Measurements from ENCODE around the gene STRIP1.
"Not testable (repeated sequence)": the region's sequence is repeated elsewhere in the genome, so short reads cannot be mapped to it uniquely, and the experiment has no call there.

STRIP1 gene

DNA sequence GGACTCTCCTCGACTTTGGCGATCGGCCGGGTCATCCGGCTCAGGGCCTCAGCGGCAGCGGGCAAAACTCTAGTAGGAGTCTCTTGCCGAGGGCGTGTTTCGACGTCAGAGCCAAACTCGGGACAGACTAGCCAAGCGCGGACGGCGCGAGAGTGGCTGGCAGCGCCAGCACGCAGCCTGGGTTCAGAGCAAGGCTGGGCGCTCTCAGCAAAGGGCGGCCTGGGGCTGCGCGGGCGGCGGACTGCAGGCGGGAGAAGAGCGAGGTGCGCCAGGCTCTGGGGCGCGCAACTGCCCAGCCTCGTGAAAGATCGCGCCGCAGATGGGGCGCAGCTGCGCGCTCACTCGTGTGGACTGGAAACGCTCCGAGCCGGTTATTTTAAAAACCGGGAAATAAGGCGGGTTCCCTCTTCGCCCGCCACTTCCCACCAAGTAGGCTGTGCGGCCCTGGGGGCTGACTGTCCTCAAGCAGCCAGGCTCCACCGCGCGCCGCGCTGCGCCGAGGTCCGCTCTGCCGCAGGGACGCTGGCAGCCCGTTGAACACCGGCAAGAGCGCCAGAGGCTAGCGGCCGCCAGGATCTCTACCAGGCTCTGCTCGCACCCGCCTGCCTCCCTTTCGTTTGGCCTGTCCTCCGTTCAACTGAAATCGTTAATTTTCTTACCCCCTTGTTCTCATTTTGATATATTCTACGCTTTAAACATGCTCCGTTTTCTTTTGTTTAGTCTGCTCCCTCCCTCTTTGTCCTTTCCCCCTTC, 33.6 kb downstream of the STRIP1 start:
- H3K27me3 ChIP-seq (ENCODE audit: control insufficient read depth, insufficient read depth, low read length, poor library complexity, severe bottlenecking) = peaks cover 78% of the 10 kb centered on the region
- no peaks in the 10 kb centered on the region for H3K36me3 ChIP-seq (ENCODE audit: control insufficient read depth, insufficient read depth, low read length)
- 1 to 2% methylated on average over 68 of the region's 68 CpGs for WGBS, 2 experiments
- H3K9me3 ChIP-seq (ENCODE audit: control insufficient read depth, low read length) = no peaks in the 10 kb centered on the region
- H3K27ac ChIP-seq (ENCODE audit: insufficient read depth, low read depth, low read length, poor library complexity, severe bottlenecking) = no peak overlapping the region
- no peak overlapping the region for H3K4me3 ChIP-seq (ENCODE audit: insufficient read depth, low read depth, low read length)
- H3K4me1 ChIP-seq (ENCODE audit: control insufficient read depth, insufficient read depth, low read length) = peaks cover 16% of the 10 kb centered on the region

DNA sequence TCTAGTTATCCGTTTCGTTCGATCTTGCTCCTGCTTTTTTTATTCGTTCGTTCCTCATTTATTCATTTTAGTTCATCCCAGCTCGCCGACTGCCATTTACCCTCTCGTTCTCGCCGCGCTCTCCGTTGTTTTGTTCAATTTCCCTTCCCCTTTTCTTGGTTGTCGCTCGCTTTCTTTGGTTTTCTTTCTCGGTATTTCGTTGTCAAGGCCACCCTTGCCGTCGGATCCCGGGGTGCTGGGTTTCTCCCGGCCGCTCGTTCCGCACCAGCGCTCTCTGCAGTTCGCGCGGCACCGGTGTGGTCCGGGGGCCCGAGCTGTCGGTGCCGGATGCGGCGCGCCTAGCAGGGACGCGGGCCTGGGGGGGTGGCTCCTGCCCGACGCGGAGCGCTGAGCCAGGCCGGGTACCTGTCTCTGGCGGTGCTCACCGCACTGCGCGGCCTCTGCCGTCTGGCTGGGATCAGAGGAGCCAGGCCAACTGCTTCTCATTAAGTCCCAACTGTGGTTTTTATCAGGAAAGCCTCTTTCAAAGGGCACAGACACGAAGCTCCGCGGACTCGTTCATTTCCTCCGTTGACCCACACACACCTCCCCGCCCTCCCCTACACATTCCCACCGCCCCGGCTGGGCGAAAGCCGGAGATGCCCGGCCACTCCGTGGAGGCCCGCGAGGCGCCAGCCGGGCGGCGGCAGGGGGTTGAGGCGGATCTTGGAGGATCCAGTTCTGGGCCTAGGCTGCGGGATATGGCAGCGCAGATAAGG, 34.4 kb downstream of the STRIP1 start:
- H3K36me3 ChIP-seq (ENCODE audit: control insufficient read depth, insufficient read depth, low read length) = no peaks in the 10 kb centered on the region
- H3K4me3 ChIP-seq (ENCODE audit: insufficient read depth, low read depth, low read length) = no peak overlapping the region
- 2% methylated on average over 68 of the region's 68 CpGs for WGBS, 2 experiments
- no peaks in the 10 kb centered on the region for H3K9me3 ChIP-seq (ENCODE audit: control insufficient read depth, low read length)
- peaks cover 13% of the 10 kb centered on the region for H3K4me1 ChIP-seq (ENCODE audit: control insufficient read depth, insufficient read depth, low read length)
- H3K27ac ChIP-seq (ENCODE audit: insufficient read depth, low read depth, low read length, poor library complexity, severe bottlenecking) = no peak overlapping the region
- H3K27me3 ChIP-seq (ENCODE audit: control insufficient read depth, insufficient read depth, low read length, poor library complexity, severe bottlenecking) = peaks cover 86% of the 10 kb centered on the region

DNA sequence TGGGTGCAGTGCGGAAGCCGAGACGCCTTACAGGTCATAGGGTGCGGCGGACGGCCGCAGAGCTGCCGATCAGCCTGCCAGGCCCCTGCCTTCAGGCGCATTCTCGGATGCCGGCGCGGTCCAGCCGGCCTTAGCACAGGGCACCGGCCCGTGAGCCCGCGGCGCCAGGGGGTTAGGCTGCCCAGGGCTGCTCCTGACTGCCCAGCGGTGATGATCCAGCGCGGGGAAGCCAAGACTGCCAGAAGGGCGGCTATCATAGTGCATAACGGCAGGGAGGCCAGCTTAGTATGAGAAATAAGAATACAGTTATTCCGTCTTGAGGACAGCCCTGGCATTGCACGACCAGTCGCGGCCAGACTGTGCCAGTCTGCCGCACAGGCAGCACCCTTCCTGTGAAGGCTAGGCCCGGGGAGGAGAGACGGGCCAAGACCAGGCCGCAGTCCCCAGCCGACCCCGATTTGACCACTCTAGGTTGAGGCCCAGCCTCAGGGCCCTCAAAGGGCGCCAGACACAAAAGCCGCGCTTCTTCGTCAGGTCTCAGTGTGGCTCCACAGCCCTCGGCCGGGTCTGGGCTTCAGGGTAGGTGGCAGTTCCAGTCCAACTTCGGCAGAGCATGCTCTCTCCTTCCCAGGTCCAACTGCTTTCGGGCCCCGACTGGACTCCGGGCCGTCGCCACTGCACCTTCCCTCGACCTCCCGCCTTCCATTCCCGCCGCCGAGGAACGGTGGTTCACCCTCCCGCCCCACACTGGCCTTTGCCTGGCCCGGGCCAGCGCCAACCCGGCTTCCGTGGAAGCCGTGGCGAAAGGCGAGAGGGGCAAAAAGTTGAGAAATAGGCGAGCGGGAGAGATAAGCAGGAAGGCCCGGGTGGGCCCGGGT, 35.2 kb downstream of the STRIP1 start:
- H3K36me3 ChIP-seq (ENCODE audit: control insufficient read depth, insufficient read depth, low read length) = no peaks in the 10 kb centered on the region
- H3K27ac ChIP-seq (ENCODE audit: insufficient read depth, low read depth, low read length, poor library complexity, severe bottlenecking) = no peak overlapping the region
- H3K27me3 ChIP-seq (ENCODE audit: control insufficient read depth, insufficient read depth, low read length, poor library complexity, severe bottlenecking) = peaks cover 94% of the 10 kb centered on the region
- H3K4me3 ChIP-seq (ENCODE audit: insufficient read depth, low read depth, low read length) = peak overlapping the region; percentile 23
- peaks cover 13% of the 10 kb centered on the region for H3K4me1 ChIP-seq (ENCODE audit: control insufficient read depth, insufficient read depth, low read length)
- no peaks in the 10 kb centered on the region for H3K9me3 ChIP-seq (ENCODE audit: control insufficient read depth, low read length)
- 3% methylated on average over 64 of the region's 64 CpGs for WGBS, 2 experiments

DNA sequence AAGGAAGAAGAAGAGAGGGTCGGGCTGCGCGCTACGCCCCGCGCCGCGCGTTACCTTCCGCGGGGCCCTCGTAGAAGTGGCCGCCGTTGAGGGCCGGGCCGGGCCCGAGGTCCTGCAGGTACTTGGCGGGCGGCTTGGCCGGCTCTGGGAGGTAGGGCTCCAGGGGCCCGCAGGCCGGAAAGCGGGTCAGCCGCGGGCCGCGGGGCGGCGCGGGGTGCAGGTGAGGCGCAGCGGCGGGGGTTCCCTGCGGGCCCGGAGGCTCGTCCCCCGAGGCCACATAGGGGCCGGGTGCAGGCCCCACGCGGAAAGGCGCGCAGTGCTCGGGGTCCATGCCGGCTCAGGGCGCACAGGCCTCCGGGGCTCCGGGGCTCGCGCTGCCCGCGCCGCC, 35.9 kb downstream of the STRIP1 start:
- Histone ChIP-seq H3K4me3 (ENCODE audit: insufficient read depth, low read depth, low read length) (peak overlapping the region; percentile 23), H3K27me3 (ENCODE audit: control insufficient read depth, insufficient read depth, low read length, poor library complexity, severe bottlenecking) (peaks cover 98% of the 10 kb centered on the region), H3K27ac (ENCODE audit: insufficient read depth, low read depth, low read length, poor library complexity, severe bottlenecking) (no peak overlapping the region), H3K9me3 (ENCODE audit: control insufficient read depth, low read length) (no peaks in the 10 kb centered on the region), H3K4me1 (ENCODE audit: control insufficient read depth, insufficient read depth, low read length) (peaks cover 13% of the 10 kb centered on the region), H3K36me3 (ENCODE audit: control insufficient read depth, insufficient read depth, low read length) (no peaks in the 10 kb centered on the region)
- WGBS, 2 experiments = 1 to 2% methylated on average over 52 of the region's 52 CpGs

DNA sequence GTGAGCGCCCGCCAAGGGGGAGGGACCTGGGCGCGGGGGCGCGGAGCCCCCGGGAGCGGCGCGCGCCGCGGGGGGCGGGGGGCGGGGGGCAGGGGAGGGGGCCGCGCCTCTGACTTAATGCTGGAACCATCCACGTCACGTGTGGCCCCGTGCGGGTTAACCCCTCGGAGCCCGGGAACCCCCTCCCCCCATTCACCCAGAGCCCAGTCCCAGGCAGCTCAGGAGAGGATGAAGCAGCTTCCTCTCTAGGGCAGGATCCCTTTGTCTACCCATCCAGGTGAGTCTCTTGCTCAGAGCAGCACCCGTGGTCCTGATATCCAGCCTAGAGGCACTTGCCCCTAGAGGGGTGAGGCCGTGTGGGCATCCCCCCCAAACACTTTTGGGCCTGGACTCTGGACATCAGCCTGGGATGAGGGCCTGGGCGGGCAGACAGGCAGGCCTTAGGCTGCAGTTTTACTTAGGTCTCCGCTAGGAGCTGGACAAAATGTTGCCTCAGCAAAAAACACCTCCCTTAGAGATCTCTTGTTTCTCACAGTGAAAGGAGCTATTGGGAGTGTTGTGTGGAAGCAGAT, 36.3 kb downstream of the STRIP1 start, which contains the start of gene ALX3:
Gene ALX3, minus strand, starts transcription at position 2 of the 572 bp plus-strand sequence. CDS start 60 bp downstream, outside the sequence.
- 7 to 8% methylated on average over 27 of the region's 27 CpGs for WGBS, 2 experiments
- H3K4me3 ChIP-seq (ENCODE audit: insufficient read depth, low read depth, low read length) = peak within 1 kb of the TSS; percentile 23
- peaks cover 93% of the 10 kb centered on the region for H3K27me3 ChIP-seq (ENCODE audit: control insufficient read depth, insufficient read depth, low read length, poor library complexity, severe bottlenecking)
- H3K27ac ChIP-seq (ENCODE audit: insufficient read depth, low read depth, low read length, poor library complexity, severe bottlenecking) = no peak within 1 kb of the TSS
- H3K4me1 ChIP-seq (ENCODE audit: control insufficient read depth, insufficient read depth, low read length) = peaks cover 13% of the 10 kb centered on the region
- H3K36me3 ChIP-seq (ENCODE audit: control insufficient read depth, insufficient read depth, low read length) = no peaks in the 10 kb centered on the region
- H3K9me3 ChIP-seq (ENCODE audit: control insufficient read depth, low read length) = no peaks in the 10 kb centered on the region

DNA sequence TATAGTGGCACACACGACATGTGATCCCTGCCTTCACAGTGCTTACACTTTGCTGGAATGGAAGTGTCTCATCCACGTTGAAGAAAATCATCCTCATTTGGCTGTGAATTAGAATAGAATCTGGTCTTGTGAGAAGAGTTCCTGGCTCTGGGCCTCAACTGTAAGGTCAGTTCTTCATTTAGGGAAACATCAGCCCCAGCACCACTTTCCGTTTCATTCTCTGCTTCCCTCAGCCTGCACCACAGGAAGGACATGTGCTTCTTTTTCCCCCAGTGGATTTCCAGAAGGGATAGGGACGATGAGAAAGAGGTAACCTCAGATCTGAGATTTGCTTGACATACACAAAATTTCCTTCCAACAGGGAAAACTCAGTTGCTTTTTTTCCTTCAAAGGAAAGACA, 39.7 kb downstream of the STRIP1 start:
- H3K27me3 ChIP-seq (ENCODE audit: control insufficient read depth, insufficient read depth, low read length, poor library complexity, severe bottlenecking) = peaks cover 68% of the 10 kb centered on the region
- WGBS, 2 experiments = 73 to 83% methylated on average over 4 of the region's 4 CpGs

DNA sequence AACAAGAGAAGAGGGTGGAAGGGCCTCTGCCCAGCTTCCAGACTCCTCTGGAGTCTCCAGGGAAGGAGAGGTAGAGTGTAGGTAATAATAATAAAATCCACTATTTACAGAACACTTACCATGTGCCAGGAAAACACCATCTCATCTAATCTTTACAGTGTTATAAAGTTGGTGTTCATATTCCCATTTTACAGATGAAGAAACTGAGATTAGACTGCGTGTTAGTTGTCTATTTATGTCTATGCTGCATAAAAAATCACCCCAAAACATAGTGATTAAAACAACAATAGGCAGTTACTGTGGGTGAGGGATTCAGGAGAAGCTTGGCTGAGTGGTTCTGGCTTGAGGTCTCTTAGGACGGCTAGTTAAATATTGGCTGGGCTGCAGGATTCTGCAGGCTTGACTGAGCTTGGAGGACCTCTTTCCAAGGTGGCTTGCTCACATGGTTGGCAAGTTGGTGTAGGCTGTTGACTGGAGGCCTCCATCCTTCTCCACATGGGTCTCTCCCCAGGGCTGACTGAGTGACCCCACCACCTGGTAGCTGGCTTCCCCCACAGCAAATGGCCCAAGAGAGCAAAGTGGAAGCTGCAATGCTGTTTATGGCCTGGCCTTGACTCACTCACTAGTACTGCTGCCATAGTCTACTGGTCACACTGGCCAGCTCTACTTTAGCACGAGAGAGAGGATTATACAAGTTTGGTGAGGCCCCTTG, 42.5 kb downstream of the STRIP1 start:
- Histone ChIP-seq H3K27ac (ENCODE audit: insufficient read depth, low read depth, low read length, poor library complexity, severe bottlenecking) (no peak overlapping the region), H3K9me3 (ENCODE audit: control insufficient read depth, low read length) (no peaks in the 10 kb centered on the region), H3K4me3 (ENCODE audit: insufficient read depth, low read depth, low read length) (no peak overlapping the region), H3K27me3 (ENCODE audit: control insufficient read depth, insufficient read depth, low read length, poor library complexity, severe bottlenecking) (peaks cover 59% of the 10 kb centered on the region), H3K36me3 (ENCODE audit: control insufficient read depth, insufficient read depth, low read length) (no peaks in the 10 kb centered on the region), H3K4me1 (ENCODE audit: control insufficient read depth, insufficient read depth, low read length) (no peaks in the 10 kb centered on the region)
- 86 to 88% methylated on average over 2 to 3 of the region's 3 CpGs for WGBS, 2 experiments

More for the DNA sequence above, 39.7 kb downstream of the STRIP1 start:
- no peak overlapping the region for H3K27ac ChIP-seq (ENCODE audit: insufficient read depth, low read depth, low read length, poor library complexity, severe bottlenecking)
- no peaks in the 10 kb centered on the region for H3K9me3 ChIP-seq (ENCODE audit: control insufficient read depth, low read length)
- H3K4me1 ChIP-seq (ENCODE audit: control insufficient read depth, insufficient read depth, low read length) = peaks cover 4% of the 10 kb centered on the region
- no peaks in the 10 kb centered on the region for H3K36me3 ChIP-seq (ENCODE audit: control insufficient read depth, insufficient read depth, low read length)
- H3K4me3 ChIP-seq (ENCODE audit: insufficient read depth, low read depth, low read length) = no peak overlapping the region

DNA sequence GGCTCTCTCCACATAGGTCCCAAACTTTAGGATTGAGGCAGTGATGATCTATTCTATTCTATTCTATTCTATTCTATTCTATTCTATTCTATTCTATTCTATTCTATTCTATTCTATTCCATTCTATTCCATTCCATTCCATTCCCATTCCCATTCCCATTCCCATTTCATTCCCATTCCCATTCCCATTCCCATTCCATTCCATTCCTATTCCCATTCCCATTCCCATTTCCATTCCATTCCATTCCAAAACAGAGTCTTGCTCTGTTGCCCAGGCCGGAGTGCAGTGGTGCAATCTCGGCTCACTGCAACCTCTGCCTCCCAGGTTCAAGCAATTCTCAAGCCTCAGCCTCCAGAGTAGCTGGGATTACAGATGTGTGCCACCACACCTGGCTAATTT, 45.6 kb downstream of the STRIP1 start:
- not testable (repeated sequence) for H3K27ac ChIP-seq (ENCODE audit: insufficient read depth, low read depth, low read length, poor library complexity, severe bottlenecking); H3K36me3 ChIP-seq (ENCODE audit: control insufficient read depth, insufficient read depth, low read length); H3K4me1 ChIP-seq (ENCODE audit: control insufficient read depth, insufficient read depth, low read length); H3K4me3 ChIP-seq (ENCODE audit: insufficient read depth, low read depth, low read length); H3K9me3 ChIP-seq (ENCODE audit: control insufficient read depth, low read length)
- H3K27me3 ChIP-seq (ENCODE audit: control insufficient read depth, insufficient read depth, low read length, poor library complexity, severe bottlenecking) = peaks cover 59% of the 10 kb centered on the region
- WGBS, 2 experiments = 90 to 100% methylated on average over 2 of the region's 2 CpGs

DNA sequence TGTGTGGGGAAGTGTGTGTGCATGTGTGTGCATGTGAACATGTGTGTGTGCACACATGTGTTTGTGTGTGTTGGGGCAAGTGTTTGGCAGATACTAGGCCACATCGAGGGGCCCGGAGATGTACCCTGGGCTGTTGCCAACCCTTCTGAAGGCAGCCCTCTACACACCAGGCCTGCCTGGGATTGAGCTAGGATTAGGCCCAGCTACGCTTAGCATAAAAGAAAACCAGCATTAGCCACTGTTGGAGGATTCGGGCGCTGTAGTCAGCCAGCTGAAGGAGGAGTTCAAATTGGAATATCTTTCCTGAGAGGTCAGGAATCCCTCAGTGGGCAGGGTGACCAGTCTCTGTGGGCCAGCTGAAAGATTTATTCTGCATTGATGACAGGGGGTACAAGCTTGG, 46.6 kb downstream of the STRIP1 start:
- Histone ChIP-seq H3K4me1 (ENCODE audit: control insufficient read depth, insufficient read depth, low read length) (peaks cover 5% of the 10 kb centered on the region), H3K4me3 (ENCODE audit: insufficient read depth, low read depth, low read length) (no peak overlapping the region), H3K36me3 (ENCODE audit: control insufficient read depth, insufficient read depth, low read length) (no peaks in the 10 kb centered on the region), H3K9me3 (ENCODE audit: control insufficient read depth, low read length) (no peaks in the 10 kb centered on the region), H3K27me3 (ENCODE audit: control insufficient read depth, insufficient read depth, low read length, poor library complexity, severe bottlenecking) (peaks cover 68% of the 10 kb centered on the region), H3K27ac (ENCODE audit: insufficient read depth, low read depth, low read length, poor library complexity, severe bottlenecking) (no peak overlapping the region)
- 91 to 93% methylated on average over 5 of the region's 5 CpGs for WGBS, 2 experiments

All from ectodermal cell (in vitro differentiated cells).